HL-60 (cell line): Measurements from ENCODE around the gene TBC1D4.

Experiments
- DNase-seq, 2 experiments: peaks; one replicate each; pipeline ENCODE4 v3.0.0-alpha.2; 2010 to 2020; ENCODE audit warnings: low read depth in 1 of 2, low spot score in 1 of 2
- H3K27ac ChIP-seq: fragments of 250-450 bp; sonication (Bioruptor Pico); replicated peaks from 2 replicates; pipeline ENCODE4 v1.5.1; 2020; ENCODE audit warnings: mild to moderate bottlenecking, moderate library complexity
- H3K27me3 ChIP-seq: fragments of 250-450 bp; sonication (Bioruptor Pico); 2 replicates; pipeline ENCODE4 v1.5.1; 2021; ENCODE audit warnings: mild to moderate bottlenecking, moderate library complexity; ENCODE audit not compliant: insufficient read depth, poor library complexity, severe bottlenecking
- H3K4me3 ChIP-seq: replicated peaks from 2 replicates; pipeline ENCODE4 v1.5.1; 2011; ENCODE audit warnings: mild to moderate bottlenecking, control low read depth, low read length; ENCODE audit not compliant: insufficient read depth
- CTCF ChIP-seq: IDR thresholded peaks from one replicate; pipeline ENCODE4 v1.5.1; 2011; ENCODE audit warnings: low read length, control low read depth, inconsistent platforms; ENCODE audit not compliant: insufficient read depth
- GABPA ChIP-seq: IDR thresholded peaks from 2 replicates; pipeline ENCODE4 v1.6.1; 2012; ENCODE audit warnings: low read depth
- POLR2AphosphoS5 ChIP-seq: IDR thresholded peaks from 2 replicates; pipeline ENCODE4 v1.6.1; 2012; ENCODE audit warnings: low read depth
- REST ChIP-seq: IDR thresholded peaks from 2 replicates; pipeline ENCODE4 v1.6.1; 2012; ENCODE audit warnings: low read depth; ENCODE audit not compliant: insufficient replicate concordance
- SPI1 ChIP-seq: IDR thresholded peaks from 2 replicates; pipeline ENCODE4 v1.6.1; 2012; ENCODE audit warnings: low read depth, mild to moderate bottlenecking, borderline replicate concordance

Gene TBC1D4

GRCh38 chr13:75410207-75410606, 71.8 kb downstream of the TBC1D4 start:
- Histone ChIP-seq H3K27me3 (no peaks in the 10 kb centered on the region), H3K4me3 (no peak overlapping the region), H3K27ac (no peak overlapping the region)
- TF ChIP-seq GABPA (no peak), POLR2AphosphoS5 (no peak), CTCF (no peak), SPI1 (no peak)
- DNase-seq = no peak

GRCh38 chr13:75407998-75408397, 74.0 kb downstream of the TBC1D4 start:
- H3K27me3 ChIP-seq = no peaks in the 10 kb centered on the region
- H3K27ac ChIP-seq = no peak overlapping the region
- no peak overlapping the region for H3K4me3 ChIP-seq
- no peak for DNase-seq
- TF ChIP-seq CTCF = no peak
- TF ChIP-seq POLR2AphosphoS5 = no peak

- Histone ChIP-seq H3K4me3 (no peak overlapping the region), H3K27ac (no peak overlapping the region), H3K27me3 (no peaks in the 10 kb centered on the region)
- no peak for DNase-seq
- TF ChIP-seq GABPA (no peak), POLR2AphosphoS5 (no peak), CTCF (no peak), SPI1 (no peak), REST (no peak)
Observed at GRCh38 chr13:75407473-75407872, 74.5 kb downstream of the TBC1D4 start.

- TF ChIP-seq REST = no peak
- no peak for TF ChIP-seq POLR2AphosphoS5
- TF ChIP-seq GABPA = no peak
- TF ChIP-seq CTCF = no peak
- TF ChIP-seq SPI1 = no peak
- no peak overlapping the region for H3K4me3 ChIP-seq
- no peak for DNase-seq
- no peak overlapping the region for H3K27ac ChIP-seq
- H3K27me3 ChIP-seq = no peaks in the 10 kb centered on the region
Observed at GRCh38 chr13:75405976-75406703, 75.8 kb downstream of the TBC1D4 start.
